Upper lobe of left lung (tissue), 4 donors: Measurements from ENCODE around the gene ATP8B1.

Experiments used
- CTCF ChIP-seq, 6 experiments: fragments of 450-650 bp in 4 of 6; fragments of 200-600 bp in 2 of 6; sonication (generic) in 2 of 6; IDR thresholded peaks; one replicate each; pipeline ENCODE4 v1.5.1; 2016 to 2019; ENCODE audit warnings: antibody characterized with exemption in 6 of 6
- POLR2A ChIP-seq, 4 donors: fragments of 450-650 bp; IDR thresholded peaks; one replicate each; pipeline ENCODE4 v1.5.1; 2016 to 2017; ENCODE audit warnings: antibody characterized with exemption in 4 of 4, mild to moderate bottlenecking in 2 of 4
- POLR2AphosphoS5 ChIP-seq, 2 donors: sonication (generic); formaldehyde crosslinking; IDR thresholded peaks; one replicate each; pipeline ENCODE4 v1.5.1; 2017; ENCODE audit warnings: antibody characterized with exemption in 2 of 2

- no peak for TF ChIP-seq CTCF (IDR thresholded peaks at IDR 0.05)
- no peak for TF ChIP-seq POLR2AphosphoS5 (IDR thresholded peaks at IDR 0.05)
- no peak for TF ChIP-seq POLR2A (IDR thresholded peaks at IDR 0.05)
Observed at GRCh38 chr18:57843386-57843785, 40.3 kb upstream of the ATP8B1 start.
